ENCODE results near the gene RAPGEF2. TPM values are rescaled to one million over a fixed set of nuclear protein-coding genes. Genes with fewer than 3 reads are reported as not detected.

RAPGEF2 gene
- total RNA-seq, 2 donors from 2014 or later, result 22.8 to 25.1 TPM

DNA sequence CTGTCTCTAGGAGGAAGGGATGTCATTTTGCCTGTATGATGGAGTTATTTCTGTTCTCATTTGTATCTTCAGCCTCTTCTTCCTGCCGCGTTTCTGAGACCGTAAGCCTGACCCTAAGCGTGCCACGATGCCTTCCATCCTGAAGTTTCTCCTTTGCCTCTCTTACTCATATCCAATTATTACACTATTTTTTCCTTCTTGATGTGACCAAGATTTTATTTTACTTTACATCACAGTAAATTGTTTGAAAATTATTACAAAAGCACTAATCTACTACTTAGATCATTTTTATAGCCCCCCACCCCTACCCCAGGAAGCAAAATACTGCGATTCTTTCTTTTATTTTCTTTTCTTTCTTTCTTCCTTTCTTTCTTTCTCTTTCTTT is 95.0 kb downstream of the RAPGEF2 start:
- peaks cover 8% of the 10 kb centered on the region for H3K4me1 Mint-ChIP-seq
- ATAC-seq (replicated peaks), result no peak
- H3K4me3 Mint-ChIP-seq, result no peak overlapping the region
- no peaks in the 10 kb centered on the region for H3K36me3 Mint-ChIP-seq (ENCODE audit: low read depth)
- no peaks in the 10 kb centered on the region for H3K27me3 Mint-ChIP-seq
- H3K9me3 Mint-ChIP-seq, result no peaks in the 10 kb centered on the region
- H3K27ac Mint-ChIP-seq, result no peak overlapping the region

DNA sequence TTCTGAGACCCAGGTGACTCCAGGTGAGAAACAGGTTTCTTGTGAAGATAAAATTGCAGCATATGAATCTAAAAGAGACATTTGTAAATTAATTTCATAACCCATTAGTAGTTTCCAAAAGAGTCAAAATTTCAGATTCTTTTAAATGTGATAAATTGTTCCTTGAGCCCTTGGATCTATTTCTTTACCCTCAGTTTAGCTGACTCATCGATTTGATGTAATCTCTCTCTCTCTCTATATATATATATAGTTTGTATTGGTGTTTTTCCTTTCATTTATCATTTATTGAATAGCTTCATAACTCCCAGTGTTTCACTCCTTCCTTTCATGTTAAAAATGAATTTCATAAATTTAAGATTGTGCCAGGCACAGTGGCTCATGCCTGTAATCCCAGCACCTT is 96.9 kb downstream of the RAPGEF2 start:
- H3K4me1 Mint-ChIP-seq, result peaks cover 21% of the 10 kb centered on the region
- H3K4me3 Mint-ChIP-seq, result no peak overlapping the region
- no peaks in the 10 kb centered on the region for H3K36me3 Mint-ChIP-seq (ENCODE audit: low read depth)
- no peaks in the 10 kb centered on the region for H3K27me3 Mint-ChIP-seq
- no peak overlapping the region for H3K27ac Mint-ChIP-seq
- no peak for ATAC-seq (replicated peaks)
- H3K9me3 Mint-ChIP-seq, result no peaks in the 10 kb centered on the region

DNA sequence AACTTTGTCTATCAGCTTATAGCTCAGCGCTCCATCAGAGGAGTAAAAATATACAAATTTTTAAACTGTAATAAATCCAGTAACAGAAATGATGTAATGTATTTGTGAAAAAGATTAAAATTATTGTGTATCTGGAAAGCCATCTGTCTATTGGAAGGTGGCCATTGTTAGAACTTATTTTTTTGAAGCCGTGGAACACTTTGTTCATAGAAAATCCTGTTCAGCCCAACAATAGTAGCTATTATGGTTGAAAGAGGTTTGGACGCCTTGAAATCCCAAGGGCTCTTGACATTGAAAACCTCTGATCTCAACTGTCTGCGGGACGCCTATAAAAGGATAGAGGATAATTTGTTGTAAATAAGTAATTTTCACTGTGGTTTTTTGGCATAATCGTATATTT is 98.3 kb downstream of the RAPGEF2 start:
- no peak for ATAC-seq (replicated peaks)
- Mint-ChIP-seq H3K27me3 (no peaks in the 10 kb centered on the region), H3K27ac (no peak overlapping the region), H3K4me3 (no peak overlapping the region), H3K4me1 (peaks cover 31% of the 10 kb centered on the region), H3K36me3 (ENCODE audit: low read depth) (no peaks in the 10 kb centered on the region), H3K9me3 (no peaks in the 10 kb centered on the region)

DNA sequence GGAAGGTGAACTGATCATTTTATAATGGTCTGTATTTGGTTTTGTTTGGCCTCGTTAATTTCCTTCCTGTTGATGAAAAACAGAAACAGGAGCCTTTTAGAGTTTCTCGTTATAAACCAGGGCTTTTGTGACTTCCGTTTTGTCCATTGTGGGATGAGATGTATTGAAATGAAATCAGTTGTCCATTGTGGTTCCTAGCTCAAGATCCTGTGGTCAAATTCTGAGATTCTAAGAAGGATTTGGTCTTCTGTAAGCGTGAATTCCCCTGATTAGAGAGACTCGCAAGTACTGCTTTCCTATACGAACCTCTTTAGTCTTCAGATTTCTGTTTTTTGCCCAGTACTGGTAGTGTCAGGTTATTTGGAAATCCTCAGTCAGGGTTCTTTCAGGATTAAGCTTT is 101.7 kb downstream of the RAPGEF2 start:
- Mint-ChIP-seq H3K36me3 (ENCODE audit: low read depth) (no peaks in the 10 kb centered on the region), H3K9me3 (no peaks in the 10 kb centered on the region), H3K4me1 (peaks cover 39% of the 10 kb centered on the region), H3K27me3 (no peaks in the 10 kb centered on the region), H3K4me3 (peak overlapping the region; percentile 14), H3K27ac (peak overlapping the region; percentile 5)
- ATAC-seq (replicated peaks), result peak; percentile 15

DNA sequence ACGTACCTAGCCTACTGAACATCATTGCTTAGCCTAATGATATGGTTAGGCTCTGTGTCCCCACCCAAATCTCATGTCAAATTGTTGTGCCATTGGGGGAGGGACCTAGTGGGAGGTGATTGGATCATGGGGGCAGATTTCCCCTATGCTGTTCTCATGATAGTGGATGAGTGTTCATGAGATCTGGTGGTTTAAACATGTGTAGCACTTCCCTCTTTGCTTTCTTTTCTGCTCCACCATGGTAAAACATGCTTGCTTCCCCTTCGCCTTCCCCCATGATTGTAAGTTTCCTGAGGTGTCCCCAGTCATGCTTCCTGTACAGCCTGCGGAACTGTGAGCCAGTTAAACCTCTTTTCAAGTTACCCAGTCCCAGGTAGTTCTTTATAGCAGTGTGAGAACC is 102.6 kb downstream of the RAPGEF2 start:
- ATAC-seq (replicated peaks), result no peak

DNA sequence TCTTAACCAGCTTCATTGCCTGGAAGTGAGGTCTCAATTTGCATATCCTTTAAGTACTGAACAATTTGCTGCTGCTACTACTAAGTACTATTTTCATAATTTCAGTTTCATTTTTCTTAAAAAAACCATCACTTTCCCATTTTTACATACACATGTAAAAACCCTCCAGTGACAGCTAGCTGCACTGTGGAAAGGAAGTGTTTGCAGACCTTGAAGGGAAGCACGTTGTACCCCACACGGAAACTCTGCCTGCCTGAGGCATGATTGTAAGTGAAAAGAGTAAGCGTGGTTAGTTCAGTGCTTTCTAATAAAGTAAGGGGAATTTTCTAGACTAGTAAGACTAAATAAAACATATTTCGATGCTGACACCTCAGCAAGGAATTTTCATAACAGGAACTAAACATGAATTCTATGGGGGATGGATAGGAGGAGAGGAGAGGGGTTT is 103.6 kb downstream of the RAPGEF2 start:
- H3K36me3 Mint-ChIP-seq (ENCODE audit: low read depth), result peaks cover 7% of the 10 kb centered on the region
- peak overlapping the region; percentile 75 for H3K4me3 Mint-ChIP-seq
- H3K27ac Mint-ChIP-seq, result peak overlapping the region; percentile 93
- peak; percentile 92 for ATAC-seq (replicated peaks)
- peaks cover 39% of the 10 kb centered on the region for H3K4me1 Mint-ChIP-seq
- no peaks in the 10 kb centered on the region for H3K9me3 Mint-ChIP-seq
- no peaks in the 10 kb centered on the region for H3K27me3 Mint-ChIP-seq

More for the DNA sequence above, 102.6 kb downstream of the RAPGEF2 start:
- Mint-ChIP-seq H3K4me1 (peaks cover 39% of the 10 kb centered on the region), H3K27ac (peak overlapping the region; percentile 93), H3K27me3 (no peaks in the 10 kb centered on the region), H3K36me3 (ENCODE audit: low read depth) (peaks cover 2% of the 10 kb centered on the region), H3K4me3 (peak overlapping the region; percentile 75), H3K9me3 (no peaks in the 10 kb centered on the region)

DNA sequence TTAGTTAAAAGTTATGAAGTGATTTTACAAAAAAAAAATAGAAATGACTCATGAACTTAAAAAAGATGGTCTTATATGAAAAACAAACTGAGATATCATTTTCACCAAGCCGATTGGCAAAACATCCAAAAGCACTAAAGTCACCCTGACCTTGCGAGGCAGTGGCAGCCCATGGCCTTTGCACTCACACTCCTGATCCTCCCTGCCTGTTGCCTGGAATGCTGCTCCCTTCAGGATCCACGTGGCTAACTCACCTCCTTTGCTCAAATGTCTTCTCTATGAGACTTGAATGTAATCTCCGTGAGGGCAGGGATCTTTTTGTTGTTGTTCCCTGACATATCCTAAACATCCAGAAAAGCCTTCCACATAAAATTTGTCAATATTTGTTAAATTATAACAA is 106.4 kb downstream of the RAPGEF2 start:
- no peak overlapping the region for H3K27ac Mint-ChIP-seq
- peaks cover 29% of the 10 kb centered on the region for H3K4me1 Mint-ChIP-seq
- no peak overlapping the region for H3K4me3 Mint-ChIP-seq
- H3K36me3 Mint-ChIP-seq (ENCODE audit: low read depth), result peaks cover 14% of the 10 kb centered on the region
- no peaks in the 10 kb centered on the region for H3K27me3 Mint-ChIP-seq
- ATAC-seq (replicated peaks), result no peak
- H3K9me3 Mint-ChIP-seq, result no peaks in the 10 kb centered on the region

DNA sequence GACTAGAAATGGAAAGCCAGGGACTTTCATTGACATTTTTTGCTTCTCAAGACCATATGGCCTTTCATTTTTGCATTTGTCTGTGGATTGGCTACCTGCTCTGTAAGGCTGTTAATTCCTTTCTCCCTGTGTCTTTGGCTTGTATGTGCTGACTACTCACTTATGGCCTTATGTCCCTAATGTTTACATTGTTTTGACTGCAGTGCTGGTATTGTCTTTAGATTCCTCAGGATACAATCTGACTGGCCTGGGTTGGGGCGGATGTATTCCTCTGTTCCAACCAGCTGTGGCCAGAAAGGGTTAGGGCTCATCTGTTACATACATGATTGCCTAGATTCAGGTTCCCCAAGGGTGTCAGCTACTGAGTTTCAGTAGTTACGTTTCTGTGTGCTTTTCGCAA is 108.1 kb downstream of the RAPGEF2 start:
- H3K4me1 Mint-ChIP-seq, result peaks cover 16% of the 10 kb centered on the region
- H3K4me3 Mint-ChIP-seq, result no peak overlapping the region
- H3K9me3 Mint-ChIP-seq, result no peaks in the 10 kb centered on the region
- ATAC-seq (replicated peaks), result no peak
- H3K27ac Mint-ChIP-seq, result no peak overlapping the region
- no peaks in the 10 kb centered on the region for H3K27me3 Mint-ChIP-seq
- H3K36me3 Mint-ChIP-seq (ENCODE audit: low read depth), result peaks cover 14% of the 10 kb centered on the region

DNA sequence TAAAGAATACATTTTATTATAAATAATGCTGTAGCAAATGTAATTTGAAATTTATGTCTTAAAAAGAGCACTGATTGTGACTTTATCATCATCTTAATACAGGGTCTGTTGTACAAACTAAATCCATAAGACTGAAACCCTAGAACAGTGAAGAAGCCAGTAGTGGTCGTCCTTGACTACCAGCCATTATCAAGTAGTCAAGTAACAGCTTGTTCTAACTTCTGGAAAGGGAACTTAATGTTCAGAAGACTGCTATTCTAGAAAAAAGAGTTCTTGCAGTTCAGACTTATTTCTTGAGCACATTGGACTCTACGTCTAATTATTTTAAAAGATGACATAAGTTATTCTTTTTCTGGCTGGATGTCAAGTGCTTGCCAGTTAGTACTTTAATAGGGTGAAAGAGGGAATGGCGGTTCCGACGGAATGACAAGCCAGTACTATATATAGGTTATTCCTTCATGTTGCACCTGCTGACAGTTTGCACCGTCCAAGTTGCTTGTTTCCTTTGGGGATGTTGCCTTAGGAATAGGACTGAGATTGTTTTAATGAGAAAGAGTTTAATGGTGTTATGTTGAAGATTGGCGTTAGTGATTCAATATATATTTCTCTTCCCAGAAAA is 109.9 kb downstream of the RAPGEF2 start:
- H3K36me3 Mint-ChIP-seq (ENCODE audit: low read depth), result peaks cover 14% of the 10 kb centered on the region
- no peaks in the 10 kb centered on the region for H3K27me3 Mint-ChIP-seq
- H3K4me1 Mint-ChIP-seq, result peaks cover 13% of the 10 kb centered on the region
- no peak overlapping the region for H3K27ac Mint-ChIP-seq
- H3K9me3 Mint-ChIP-seq, result no peaks in the 10 kb centered on the region
- H3K4me3 Mint-ChIP-seq, result no peak overlapping the region
- ATAC-seq (replicated peaks), result no peak

DNA sequence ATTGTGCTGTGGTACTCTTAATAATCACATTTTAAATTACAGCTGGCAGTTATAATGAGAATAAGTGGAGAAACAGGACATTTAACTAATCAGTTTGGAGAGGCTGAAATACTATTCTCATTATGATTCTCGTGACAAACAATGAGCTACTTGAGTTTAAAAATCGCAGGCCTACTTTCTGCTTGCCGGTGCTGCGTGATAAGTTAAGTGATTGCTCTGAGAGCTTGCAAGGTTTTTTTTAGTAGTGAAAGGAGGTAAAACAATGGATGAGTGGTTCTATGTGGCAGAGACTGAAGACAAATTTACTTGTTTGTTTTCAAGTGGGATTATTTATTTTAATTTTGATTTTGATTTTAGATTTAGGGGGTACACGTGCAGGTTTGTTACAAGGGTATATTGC is 114.0 kb downstream of the RAPGEF2 start:
- Mint-ChIP-seq H3K4me3 (no peak overlapping the region), H3K36me3 (ENCODE audit: low read depth) (peaks cover 3% of the 10 kb centered on the region), H3K27me3 (no peaks in the 10 kb centered on the region), H3K27ac (no peak overlapping the region), H3K4me1 (peaks cover 11% of the 10 kb centered on the region), H3K9me3 (no peaks in the 10 kb centered on the region)
- ATAC-seq (replicated peaks), result no peak

DNA sequence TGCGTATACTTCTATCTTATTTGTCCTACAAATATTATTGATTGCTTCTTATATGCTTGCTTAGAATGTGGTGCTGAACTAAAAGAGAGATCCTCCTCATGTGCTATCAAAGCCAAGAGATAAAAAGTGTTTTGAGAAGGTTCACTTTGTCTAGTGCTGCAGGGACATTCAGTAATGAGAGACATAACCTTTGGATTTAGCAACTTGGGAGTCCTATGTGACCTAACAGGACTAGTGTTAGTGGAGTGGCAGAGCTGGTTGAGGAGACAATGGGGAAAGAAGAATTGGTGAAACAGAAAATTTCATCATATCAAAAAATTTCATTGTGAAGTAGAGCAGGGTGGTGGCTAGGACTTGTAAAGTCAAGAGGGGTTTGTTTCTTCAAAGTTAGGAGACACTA is 117.0 kb downstream of the RAPGEF2 start:
- no peak overlapping the region for H3K27ac Mint-ChIP-seq
- H3K27me3 Mint-ChIP-seq, result no peaks in the 10 kb centered on the region
- H3K4me1 Mint-ChIP-seq, result peaks cover 18% of the 10 kb centered on the region
- no peak overlapping the region for H3K4me3 Mint-ChIP-seq
- no peak for ATAC-seq (replicated peaks)
- H3K9me3 Mint-ChIP-seq, result no peaks in the 10 kb centered on the region
- H3K36me3 Mint-ChIP-seq (ENCODE audit: low read depth), result no peaks in the 10 kb centered on the region

DNA sequence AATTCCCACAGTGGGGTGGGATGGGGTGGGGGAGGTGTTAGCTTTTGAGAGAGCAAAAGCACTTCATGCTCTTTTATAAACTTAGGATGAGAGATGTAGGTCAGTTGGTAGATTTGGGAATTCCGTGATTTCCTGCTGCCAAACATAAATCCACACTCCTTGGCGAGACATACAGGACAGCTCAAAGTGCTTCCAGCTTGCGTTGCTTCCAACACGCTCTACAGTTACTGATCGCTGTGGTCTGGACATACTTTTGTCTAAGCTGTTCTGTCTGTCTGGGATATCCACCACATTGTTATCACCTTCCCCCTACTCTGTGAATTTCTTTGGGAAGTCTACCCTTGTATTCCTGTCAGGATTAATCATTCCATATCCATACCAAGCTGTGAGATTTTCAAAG is 117.5 kb downstream of the RAPGEF2 start:
- no peaks in the 10 kb centered on the region for H3K36me3 Mint-ChIP-seq (ENCODE audit: low read depth)
- no peaks in the 10 kb centered on the region for H3K27me3 Mint-ChIP-seq
- H3K4me1 Mint-ChIP-seq, result peaks cover 20% of the 10 kb centered on the region
- H3K27ac Mint-ChIP-seq, result no peak overlapping the region
- no peak overlapping the region for H3K4me3 Mint-ChIP-seq
- no peak for ATAC-seq (replicated peaks)
- no peaks in the 10 kb centered on the region for H3K9me3 Mint-ChIP-seq

DNA sequence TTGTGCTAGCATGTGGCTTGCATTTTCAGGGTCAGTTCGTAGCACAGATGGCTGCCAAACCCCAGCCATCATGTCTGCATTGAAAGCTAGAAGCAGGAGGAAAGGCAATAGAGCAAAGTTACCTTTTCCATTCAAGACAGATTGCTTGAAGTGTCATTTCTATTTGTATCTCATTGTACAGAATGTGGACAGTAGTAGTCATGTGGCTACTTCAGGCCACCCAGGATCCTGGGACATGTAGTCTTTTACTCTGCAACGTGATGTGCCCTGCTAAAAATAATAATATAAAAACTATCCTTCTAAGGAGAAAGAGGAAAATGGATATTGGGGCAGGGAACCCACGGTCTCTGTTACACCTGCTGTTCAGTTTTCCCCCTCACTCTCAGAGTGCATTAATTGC is 118.4 kb downstream of the RAPGEF2 start:
- Mint-ChIP-seq H3K4me3 (no peak overlapping the region), H3K9me3 (no peaks in the 10 kb centered on the region), H3K27ac (no peak overlapping the region), H3K27me3 (no peaks in the 10 kb centered on the region), H3K4me1 (peaks cover 16% of the 10 kb centered on the region), H3K36me3 (ENCODE audit: low read depth) (no peaks in the 10 kb centered on the region)
- ATAC-seq (replicated peaks), result no peak

DNA sequence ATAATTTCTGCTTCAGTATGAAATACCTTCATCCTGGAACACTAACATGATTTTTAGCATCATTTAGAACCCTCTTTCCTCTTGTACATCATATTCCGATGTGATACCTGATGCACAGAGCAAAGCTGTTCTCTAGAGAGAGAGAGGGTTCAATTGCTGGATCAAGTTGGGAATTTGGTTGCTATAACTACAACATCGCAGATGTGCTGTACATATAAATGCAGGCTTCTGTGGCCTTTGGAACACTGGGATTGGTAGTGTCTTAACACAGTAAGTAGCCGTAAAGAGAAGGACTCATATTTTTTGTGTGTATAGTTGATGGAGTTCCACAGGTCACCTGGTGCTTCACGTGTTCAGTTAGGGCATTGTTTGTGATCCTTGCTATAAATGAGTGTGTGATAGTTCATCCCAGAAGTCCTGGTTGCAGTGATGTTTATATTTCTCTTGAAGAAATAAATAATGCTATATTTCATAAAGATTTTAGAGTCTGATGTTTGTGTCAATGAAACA is 119.2 kb downstream of the RAPGEF2 start:
- H3K36me3 Mint-ChIP-seq (ENCODE audit: low read depth), result no peaks in the 10 kb centered on the region
- H3K27me3 Mint-ChIP-seq, result no peaks in the 10 kb centered on the region
- no peaks in the 10 kb centered on the region for H3K9me3 Mint-ChIP-seq
- H3K4me1 Mint-ChIP-seq, result peaks cover 14% of the 10 kb centered on the region
- ATAC-seq (replicated peaks), result no peak
- no peak overlapping the region for H3K27ac Mint-ChIP-seq
- H3K4me3 Mint-ChIP-seq, result no peak overlapping the region

DNA sequence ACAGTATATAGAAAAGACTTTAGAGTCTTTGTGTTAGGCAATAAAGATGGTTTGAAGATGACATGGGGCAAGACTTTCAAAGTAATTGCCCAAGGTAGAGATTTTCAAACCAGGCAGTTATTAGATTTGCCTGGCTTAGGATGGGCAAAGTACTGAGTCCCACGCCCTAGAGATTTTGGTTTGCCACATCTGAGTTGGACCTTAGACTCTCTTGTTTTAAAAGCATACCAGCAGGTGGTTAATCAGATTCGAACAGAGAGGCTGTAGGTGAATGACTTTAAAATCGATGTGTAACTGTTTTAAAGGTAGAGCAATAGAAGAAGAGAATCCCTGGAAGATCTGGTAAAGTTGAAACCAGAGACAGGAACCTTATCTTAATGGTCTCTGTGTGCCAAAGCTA is 121.5 kb downstream of the RAPGEF2 start:
- Mint-ChIP-seq H3K27me3 (no peaks in the 10 kb centered on the region), H3K27ac (no peak overlapping the region), H3K36me3 (ENCODE audit: low read depth) (no peaks in the 10 kb centered on the region), H3K9me3 (no peaks in the 10 kb centered on the region), H3K4me1 (peaks cover 8% of the 10 kb centered on the region), H3K4me3 (no peak overlapping the region)
- no peak for ATAC-seq (replicated peaks)

DNA sequence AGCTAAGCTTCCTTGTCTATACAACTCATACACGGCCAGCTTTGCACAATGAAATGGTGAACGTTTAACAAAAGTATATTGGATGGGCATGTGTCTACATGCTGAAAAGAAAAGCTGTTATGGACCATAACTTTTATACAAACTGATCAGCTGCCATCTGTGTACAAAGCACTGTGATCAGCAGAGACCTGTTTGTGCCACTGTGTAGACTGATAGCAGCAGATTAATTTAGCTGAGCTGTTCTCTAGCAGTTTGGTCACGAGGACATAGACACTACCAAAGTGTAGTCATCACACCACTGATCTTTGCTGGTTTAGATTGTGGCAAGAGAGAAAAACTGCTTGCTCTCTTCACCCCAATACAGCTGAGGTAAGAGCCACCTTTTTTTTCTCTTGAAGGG is 124.5 kb downstream of the RAPGEF2 start:
- H3K4me1 Mint-ChIP-seq, result peaks cover 11% of the 10 kb centered on the region
- no peak overlapping the region for H3K4me3 Mint-ChIP-seq
- no peaks in the 10 kb centered on the region for H3K27me3 Mint-ChIP-seq
- no peak overlapping the region for H3K27ac Mint-ChIP-seq
- H3K9me3 Mint-ChIP-seq, result no peaks in the 10 kb centered on the region
- no peaks in the 10 kb centered on the region for H3K36me3 Mint-ChIP-seq (ENCODE audit: low read depth)
- ATAC-seq (replicated peaks), result peak; percentile 54

Data from activated T-helper 17 cell treated with anti-CD3 and anti-CD28 coated beads, Interleukin-2, amount 50 U/mL, for 72 hours (primary cell).